ENCODE results near the gene ALPI.
"Not testable (repeated sequence)": the region's sequence is repeated elsewhere in the genome, so short reads cannot be mapped to it uniquely, and the experiment has no call there.

Gene ALPI

DNA sequence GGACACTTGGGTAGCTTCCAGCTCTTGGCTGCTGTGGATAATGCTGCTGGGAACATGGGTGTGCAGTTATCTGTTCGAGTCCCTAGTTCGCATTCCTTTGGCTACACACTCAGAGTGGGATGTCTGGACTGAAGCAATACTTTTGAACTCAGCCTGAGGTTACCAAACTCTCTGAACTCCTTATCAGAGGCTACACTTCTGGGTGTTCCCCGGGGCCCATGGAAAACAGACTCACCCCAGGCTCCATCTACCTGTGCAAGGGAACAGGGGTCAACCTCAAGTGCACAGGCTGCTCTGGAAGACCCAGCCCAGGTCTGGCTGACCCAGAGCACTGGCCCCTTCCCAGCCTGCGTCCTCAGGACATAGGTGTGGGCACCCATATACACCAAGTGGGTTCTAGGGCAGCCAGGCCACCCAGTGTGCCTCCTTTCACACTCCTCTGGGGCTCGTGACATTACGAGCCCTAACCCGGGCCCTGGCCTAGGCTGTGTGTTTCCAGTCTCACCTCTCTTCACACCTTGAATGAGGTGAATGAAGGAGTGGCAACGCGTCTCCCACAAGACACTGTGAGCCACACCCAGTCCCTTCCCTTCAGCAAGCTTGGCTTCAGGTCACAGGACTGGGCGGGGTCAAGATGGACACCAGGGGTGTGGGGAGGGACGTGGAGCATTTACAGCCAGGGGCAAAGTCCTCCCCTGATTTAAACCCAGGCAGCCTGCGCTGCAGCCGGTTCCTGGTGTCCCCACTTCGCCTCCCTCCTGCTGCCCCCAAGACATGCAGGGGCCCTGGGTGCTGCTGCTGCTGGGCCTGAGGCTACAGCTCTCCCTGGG is at the start of gene ALPI:
Gene ALPI, plus strand, starts transcription at position 728 of the 830 bp plus-strand sequence. Its CDS starts 47 bp downstream, at position 775.
- DNase-seq = no peak

DNA sequence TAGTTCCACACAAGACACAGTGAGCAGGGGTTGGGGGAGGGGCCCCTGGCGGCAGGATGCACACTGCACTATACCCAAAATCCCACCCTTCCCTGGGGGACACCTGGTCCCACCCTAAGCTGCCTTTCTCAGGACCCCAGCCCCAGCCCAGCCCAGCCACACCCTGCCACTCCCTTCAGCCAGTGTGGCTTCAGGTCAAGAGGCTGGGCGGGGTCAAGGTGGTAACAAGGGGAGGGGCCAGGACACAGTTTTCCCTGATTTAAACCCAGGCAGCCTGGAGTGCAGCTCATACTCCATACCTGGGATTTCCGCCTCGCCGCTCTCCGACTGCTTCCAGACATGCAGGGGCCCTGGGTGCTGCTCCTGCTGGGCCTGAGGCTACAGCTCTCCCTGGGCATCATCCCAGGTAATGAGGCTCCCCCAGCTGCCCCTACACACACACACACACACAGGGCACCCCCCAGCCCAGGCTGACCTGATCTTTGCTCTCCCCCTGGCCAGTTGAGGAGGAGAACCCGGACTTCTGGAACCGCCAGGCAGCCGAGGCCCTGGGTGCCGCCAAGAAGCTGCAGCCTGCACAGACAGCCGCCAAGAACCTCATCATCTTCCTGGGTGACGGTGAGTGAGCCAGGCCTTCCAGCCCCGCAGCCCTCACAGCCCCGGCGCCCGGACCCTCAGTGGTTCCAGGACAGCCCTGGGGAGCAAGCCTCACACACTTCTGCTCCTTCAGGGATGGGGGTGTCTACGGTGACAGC is 49.2 kb upstream of the ALPI start, which contains the start of gene ALPG:
Gene ALPG, plus strand, starts transcription at position 289 of the 755 bp plus-strand sequence. Its CDS starts 51 bp downstream, at position 340.
- DNase-seq = no peak

GRCh38 chr2:232407428-232408150 is 48.4 kb upstream of the ALPI start:
- DNase-seq = not testable (repeated sequence)

DNA sequence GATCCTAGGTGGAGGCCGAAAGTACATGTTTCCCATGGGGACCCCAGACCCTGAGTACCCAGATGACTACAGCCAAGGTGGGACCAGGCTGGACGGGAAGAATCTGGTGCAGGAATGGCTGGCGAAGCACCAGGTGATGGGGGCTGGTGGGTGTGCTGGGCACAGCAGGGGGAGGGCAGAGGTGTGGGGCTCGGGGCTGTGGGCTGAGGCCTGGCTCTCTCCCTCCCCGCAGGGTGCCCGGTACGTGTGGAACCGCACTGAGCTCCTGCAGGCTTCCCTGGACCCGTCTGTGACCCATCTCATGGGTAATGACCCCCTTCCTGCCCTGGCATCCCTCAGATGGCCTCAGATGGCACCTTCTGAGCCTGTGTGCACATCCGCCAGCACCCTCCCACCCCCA is 47.7 kb upstream of the ALPI start:
- not testable (repeated sequence) for DNase-seq

- not testable (repeated sequence) for DNase-seq
Measured at GRCh38 chr2:232409617-232410016, 46.3 kb upstream of the ALPI start.

DNA sequence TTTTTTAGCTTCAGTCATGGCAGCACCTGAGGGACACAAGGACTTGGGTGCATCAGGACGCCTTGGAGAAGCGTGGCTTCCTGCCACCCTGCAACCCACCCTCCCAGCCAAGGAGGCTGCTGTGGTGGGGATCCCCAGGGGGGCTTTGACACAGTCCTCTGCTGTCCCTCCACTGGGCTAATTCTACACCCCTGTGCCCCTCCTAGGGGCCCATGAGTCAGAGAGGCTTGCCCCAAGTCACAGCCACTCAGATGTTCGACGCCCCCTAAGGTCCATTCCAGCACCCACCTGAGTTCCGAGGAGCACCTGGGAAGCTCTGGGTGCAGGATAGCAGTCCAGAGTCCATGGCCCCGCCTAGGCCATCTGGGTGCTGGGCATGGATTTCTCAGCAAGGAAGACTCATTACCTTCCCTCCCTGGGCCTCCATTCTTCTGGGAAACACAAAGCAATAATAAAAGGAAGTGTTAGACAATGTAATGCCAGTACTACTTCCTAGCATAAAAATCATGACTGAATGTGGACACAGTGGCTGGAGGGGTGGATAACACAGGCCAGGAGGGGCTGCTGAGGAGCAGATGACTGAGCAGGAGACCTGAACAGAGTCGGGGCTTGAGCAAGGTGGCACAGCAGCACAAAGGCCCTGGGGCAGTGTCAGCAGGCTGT is 45.6 kb upstream of the ALPI start:
- DNase-seq = no peak

- DNase-seq = no peak
Measured at GRCh38 chr2:232411901-232412629, 43.9 kb upstream of the ALPI start.

- no peak for DNase-seq
Measured at GRCh38 chr2:232412986-232413385, 43.0 kb upstream of the ALPI start.

- DNase-seq = no peak
Measured at GRCh38 chr2:232415138-232415690, 40.7 kb upstream of the ALPI start.

GRCh38 chr2:232415736-232416520 is 40.0 kb upstream of the ALPI start:
- DNase-seq = no peak

DNA sequence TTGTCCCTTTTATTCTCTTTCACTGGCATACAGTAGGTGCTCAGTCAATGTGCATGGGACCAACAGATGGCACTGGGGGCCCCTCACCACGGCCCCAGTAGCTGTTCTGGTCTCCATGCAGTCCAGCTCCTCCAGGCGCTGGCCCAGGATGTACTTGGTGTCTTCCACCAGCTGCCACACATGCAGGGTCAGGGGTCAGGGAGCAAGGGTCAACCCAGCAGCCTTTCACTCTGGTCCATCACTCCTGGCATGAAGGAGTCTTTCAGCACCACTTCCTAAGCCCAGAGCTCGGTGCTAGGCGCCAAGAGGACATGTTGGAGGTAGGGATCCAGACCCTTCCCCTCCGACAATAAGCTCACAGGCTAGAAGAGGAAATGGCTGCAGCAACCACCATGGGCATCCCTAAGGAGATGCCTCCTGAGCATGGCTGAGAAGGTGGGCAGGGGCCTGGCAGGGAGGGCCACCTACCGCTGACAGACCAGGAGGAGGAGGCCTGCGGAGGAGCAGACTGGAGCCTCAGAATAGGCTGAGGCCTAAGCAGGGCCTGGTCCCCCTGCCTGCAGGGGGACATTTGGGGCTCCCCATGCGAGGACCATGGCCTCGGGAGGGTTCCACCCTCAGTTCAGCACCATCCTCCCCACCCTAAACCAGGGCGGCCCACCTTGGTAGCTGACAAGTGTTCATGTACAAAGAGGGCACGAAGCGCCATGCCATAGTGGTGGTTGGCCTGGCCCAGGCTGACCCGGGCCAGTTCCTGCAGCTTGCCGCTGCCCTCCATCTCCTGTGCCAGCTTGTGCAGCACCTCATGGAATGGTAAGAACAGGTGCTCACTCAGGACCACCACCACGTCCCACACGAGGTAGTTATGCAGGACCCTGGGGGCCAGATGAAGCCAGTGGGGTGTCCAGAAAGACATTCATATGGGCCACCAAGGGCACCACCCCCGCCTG is 39.2 kb upstream of the ALPI start:
- DNase-seq = no peak

DNA sequence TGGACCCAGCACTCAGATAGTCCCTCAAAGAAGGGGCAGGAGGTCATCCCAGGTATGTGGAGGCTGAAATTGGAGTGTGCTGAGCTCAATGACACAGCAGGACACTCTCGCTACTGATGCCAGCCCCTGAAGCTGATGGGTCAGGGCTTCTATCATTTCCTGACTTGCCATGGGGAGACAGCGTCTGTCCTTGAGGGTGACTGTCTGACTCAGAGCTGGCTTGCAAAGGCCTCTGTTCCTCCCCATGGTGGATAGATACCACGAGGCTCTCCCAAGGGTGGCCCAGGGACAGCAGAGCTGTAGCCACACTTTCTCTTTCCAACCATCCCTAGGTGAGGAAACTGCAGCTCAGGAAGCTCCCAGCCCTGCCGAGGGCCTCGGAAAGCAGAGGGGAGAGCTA is 38.5 kb upstream of the ALPI start:
- DNase-seq = no peak

GRCh38 chr2:232418056-232418455 is 37.9 kb upstream of the ALPI start:
- DNase-seq = no peak

DNA sequence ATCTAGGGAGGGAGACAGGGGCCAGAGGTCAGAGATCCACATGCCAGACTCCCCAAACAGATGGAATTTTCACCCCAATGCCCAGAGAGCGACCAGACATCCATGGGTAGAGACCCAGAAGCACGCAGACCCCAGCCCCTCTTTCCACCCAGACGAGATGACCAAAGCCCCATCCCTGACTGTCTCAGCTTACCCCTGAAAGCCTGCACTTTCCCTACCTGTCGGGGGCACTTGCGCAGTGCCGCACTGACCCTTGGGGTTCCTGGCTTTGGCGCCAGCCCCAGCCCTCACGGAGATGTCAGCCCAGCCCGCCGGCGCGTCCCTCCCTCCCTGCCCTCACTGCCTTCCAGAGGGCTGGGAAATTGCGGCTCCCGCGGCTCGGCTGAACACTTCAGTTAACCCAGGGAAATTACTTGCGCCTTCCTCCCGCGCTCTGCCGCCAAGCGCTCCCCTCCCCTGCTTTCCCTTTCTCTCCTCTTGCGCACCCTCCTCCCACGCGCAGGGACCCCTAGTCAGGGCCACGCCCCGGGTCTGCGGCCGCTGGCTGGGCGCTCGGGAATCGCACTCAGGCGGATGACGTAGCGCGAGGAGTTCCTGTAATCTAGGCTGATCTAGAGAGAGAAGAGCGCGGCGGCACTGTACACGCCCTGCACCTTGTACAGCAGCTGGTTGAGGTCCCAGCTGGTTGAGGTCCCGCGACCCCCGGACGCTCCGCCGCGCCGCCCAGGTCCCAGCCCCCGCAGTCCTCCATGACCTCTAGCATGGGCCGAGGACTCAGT is 37.3 kb upstream of the ALPI start:
- DNase-seq = no peak

DNA sequence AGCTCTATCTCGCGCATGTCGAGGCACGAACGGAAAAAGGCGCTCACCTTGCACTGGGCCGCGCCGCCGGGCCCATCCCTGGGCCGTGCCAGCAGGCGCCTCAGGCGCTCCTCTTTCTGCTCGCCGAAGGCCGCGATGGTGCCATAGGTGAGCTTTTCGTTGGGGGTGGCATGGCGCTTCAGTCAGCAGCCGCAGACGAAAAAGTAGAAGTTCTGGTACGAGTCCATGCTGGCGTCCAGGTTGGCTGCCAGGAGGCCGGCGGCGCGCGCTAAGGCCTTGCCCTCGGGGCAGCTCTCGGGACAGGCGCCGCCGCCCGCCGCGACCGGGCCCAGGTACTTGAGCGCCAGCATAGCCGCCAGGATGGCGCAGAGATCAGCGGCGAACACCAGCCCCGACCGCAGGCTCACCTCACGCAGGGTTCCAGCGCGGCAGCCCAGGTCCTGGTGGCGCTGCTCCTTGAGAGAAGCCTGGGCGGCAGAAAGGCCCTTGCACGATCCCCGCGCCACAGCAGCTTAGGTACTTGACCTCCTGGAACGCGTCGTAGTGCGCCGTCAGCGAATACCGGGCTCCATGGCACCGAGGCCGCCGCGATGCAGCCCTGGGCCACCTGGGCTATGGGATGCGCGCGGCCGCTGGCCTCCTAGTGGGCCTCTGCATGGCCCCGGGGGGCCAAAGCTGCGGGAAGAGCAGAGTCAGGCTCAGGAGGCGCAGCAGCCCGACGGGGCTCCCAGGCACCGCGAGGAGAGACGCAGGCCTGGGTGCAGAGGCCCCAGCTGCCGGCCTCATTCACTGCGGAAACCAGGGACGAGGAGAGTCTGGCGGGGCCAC is 36.5 kb upstream of the ALPI start:
- DNase-seq = no peak

- no peak for DNase-seq
Measured at GRCh38 chr2:232420073-232420454, 35.9 kb upstream of the ALPI start.

- DNase-seq = no peak
Measured at GRCh38 chr2:232420463-232421188, 35.3 kb upstream of the ALPI start.

All from NK-92 treated with Interleukin-12 subunit alpha and Interleukin-12 subunit beta, amount 100 ng/mL, for 24 hours (cell line).